Activated naive CD4-positive, alpha-beta T cell treated with anti-CD3 and anti-CD28 coated beads, Interleukin-2, amount 50 U/mL, for 16 hours (primary cell): Measurements from ENCODE around the gene EME2.

ENCODE experiments used
- DNase-seq: peaks from one replicate; pipeline ENCODE4 v3.0.0-alpha.2; 2020

The EME2 gene

DNA sequence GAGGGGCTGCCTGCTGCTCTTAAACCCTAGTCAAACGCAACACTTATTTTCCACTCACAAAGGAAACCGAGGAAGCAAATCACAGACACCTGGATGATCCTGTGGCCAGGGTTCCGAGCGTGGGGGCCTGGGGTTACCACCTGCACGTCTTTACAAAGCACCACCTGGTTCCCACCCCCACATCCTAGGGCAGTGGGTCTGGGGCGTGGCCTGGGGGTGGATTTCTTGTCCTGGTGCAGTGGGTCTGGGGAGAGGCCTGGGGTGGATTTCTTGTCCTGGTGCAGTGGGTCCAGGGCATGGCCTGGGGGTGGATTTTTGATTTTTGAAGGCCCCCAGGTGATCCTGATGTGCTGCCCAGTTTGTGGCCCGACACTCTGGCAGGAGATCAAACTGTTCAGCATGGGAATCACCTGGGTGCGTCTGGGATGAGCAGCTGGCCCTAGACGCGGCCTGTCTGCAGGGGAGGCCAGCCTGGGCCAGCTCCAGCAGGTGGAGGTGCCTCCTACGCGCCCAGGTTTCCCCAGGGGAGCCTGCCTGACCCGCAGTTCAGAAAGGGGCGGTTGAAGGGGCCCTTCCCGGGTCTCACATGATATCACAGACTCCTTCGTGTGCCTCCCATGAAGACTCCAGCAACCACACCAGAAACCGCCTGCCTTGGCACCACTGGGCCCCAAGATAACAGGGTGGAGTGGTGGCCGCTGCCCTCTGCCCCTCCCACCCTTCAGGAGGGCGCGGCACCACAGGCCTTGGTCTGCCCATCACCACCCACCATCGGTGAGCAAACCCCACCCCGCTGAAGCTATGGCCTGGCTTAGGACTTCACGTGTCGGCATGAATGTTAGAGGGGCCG is 47.7 kb downstream of the EME2 start:
- no peak for DNase-seq

DNA sequence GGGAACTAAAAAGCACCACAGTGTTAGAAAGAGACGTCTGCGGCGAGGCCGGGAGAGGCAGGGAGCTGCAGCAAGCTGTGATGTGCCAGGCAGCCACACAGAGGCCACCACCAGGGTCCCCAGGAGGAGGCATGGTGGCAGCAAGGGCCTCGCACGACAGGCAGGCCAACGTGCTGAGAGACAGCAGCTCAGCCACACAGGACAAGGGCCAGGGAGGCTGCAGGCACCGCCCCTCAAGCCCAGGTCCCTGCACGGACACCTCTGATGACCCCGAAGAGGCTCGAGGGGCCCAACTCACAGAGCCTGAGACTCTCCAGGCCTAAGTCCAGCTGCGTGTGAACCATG is 48.3 kb downstream of the EME2 start:
- no peak for DNase-seq

DNA sequence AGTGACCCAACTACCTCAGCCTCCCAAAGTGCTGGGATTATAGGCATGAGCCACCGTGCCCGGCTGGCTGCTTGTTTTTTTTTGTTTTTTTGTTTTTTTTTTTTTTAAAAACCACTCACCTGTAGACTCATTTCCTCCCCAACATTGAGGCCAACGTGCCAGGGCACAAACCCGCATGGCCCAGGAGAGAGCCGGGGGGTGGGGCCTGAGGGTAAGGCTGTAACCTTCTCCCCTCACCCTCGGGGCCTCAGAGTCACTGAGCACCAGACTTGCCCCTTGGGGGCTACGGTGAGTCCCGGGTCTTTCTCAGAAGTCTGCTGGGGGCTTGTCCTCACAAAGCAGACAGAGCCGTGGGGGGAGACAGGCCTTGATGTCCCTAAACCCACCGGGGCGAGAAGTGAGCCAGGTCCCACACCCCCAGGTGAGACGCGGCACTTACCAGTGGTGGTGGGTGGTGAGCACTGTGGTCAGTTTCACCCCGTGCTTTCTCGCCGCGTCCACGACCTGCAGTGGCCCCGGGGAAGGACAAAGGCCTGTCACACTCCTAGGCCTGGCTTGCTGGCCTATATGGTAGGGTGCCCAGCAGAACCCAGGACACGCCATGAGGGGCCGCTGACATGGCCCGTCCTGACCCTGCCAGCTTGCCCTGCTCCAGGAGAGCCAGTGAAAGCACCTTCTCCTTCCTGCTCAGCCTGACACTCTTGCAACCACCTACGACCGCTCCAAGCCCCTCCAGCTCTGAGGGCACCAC is 49.4 kb downstream of the EME2 start:
- no peak for DNase-seq

DNA sequence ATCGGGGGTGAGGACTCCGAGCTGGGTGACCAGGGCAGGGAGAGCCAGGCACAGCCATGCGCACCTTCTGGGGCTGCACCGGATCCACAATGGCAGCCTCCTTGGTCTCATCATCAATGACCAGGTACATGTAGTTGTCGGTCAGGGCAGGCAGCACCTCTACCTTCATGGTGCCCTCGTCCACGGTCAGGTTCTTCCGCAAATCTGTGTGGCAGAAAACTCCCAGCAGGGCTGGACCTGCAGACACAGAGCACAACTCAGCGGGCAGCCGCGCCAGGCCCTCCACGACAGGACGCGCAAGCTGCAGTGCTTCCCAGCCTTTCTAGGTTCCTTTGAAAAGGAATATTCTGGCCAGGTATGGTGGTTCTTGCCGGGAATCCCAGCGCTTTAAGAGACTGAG is 50.2 kb downstream of the EME2 start:
- DNase-seq, result no peak

DNA sequence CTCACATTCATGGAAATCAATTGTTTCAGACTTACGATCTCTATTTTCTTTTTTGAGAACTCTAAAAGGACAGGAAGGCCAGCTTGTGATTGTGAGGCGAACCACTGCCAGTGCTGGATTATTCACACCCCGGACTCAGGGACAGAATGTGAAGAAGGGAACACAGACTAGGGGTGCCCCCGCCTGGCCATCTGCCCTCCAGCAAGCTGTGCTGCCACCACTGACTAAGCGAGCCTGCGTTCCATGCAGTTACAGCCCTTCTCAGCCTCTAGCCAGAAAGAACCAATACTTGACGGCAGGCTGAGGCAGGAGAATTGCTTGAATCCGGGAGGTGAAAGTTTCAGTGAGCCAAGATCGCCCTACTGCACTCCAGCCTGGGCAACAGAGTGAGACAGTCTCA is 51.2 kb downstream of the EME2 start:
- DNase-seq, result no peak

DNA sequence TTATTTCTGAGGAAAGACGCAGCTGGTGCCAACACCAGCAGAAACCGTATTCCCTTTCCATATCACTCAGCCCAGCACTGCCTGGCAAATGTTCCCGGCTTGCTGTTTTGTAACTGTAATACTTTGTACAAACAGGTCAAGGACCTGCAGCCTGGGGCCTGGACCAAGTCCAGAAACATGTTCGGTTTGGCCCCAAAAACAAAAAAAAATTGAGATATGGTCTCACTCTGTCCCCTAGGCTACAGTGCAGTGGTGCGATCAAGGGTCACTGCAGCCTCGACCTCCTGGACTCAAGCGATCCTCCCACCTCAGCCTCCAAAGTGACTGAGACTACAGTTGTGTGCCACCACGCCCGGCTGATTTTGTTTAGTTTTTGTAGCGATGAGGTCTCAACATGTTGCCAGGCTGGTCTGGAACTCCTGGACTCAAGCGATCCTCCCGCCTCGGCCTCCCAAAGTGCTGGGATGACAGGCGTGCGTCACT is 52.8 kb downstream of the EME2 start:
- DNase-seq, result no peak
